IMR-90 (cell line): ENCODE data around the gene ERVFRD-1.

ENCODE experiments used
- POLR2A ChIP-seq: IDR thresholded peaks from 2 replicates; pipeline ENCODE4 v1.6.1; 2012; ENCODE audit warnings: mild to moderate bottlenecking, low read depth, low read length
- USF2 ChIP-seq: fragments of 150-350 bp; IDR thresholded peaks from 2 replicates; pipeline ENCODE4 v1.6.1; 2017; ENCODE audit warnings: mild to moderate bottlenecking, antibody characterized with exemption, low read length, low read depth

DNA sequence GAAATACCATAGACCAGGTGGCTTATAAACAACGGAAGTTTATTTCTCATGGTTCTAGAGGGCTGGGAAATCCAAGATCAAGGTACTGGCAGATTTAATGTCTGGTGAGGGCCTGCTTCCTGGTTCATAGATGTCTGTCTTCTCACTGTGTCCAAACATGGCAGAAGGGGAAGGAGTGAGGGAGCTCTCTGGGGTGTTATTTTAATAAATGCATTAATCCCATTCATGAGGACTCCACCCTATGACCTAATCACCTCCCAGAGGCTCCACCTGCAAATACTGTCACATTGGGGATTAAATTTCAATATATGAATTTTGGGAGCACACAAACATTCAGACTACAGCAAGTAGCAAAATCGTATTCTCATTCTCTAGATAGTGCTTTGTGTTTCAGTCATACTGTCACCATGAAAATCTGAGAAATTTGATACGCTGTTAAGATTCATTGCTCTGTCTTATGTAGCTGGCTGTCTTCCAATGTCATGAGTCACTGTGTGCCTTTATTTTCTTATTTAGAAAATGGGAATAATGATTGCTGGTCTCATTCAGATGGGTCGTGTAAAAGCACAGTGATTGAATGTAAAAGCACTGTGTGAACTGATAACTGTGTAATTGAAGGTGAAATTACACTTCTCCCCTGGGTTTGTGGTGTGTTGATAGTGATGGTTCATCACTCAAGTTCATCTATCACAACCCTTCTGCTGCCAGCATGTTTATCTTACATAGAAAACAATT lies 8.9 kb upstream of the ERVFRD-1 start:
- TF ChIP-seq POLR2A (no peak), USF2 (no peak)
